H9 (cell line): ENCODE results near the gene ZNF831. TPM values are rescaled to one million over a fixed set of nuclear protein-coding genes. Genes with fewer than 3 reads are reported as not detected.

Experiments used
- DNase-seq: peaks from one replicate; pipeline ENCODE4 v3.0.0-alpha.2; 2017
- H2AFZ ChIP-seq: one replicate; pipeline ENCODE4 v1.6.1; 2013; ENCODE audit warnings: mild to moderate bottlenecking, low read length, control low read depth, moderate library complexity
- H2AK5ac ChIP-seq: 2 replicates; pipeline ENCODE4 v1.6.1; 2013; ENCODE audit warnings: low read length, control low read depth, mixed read lengths; ENCODE audit not compliant: insufficient read length
- H2BK120ac ChIP-seq: one replicate; pipeline ENCODE4 v1.6.1; 2013; ENCODE audit warnings: low read depth, mild to moderate bottlenecking, low read length, control low read depth, inconsistent platforms; ENCODE audit not compliant: poor library complexity, severe bottlenecking
- H2BK12ac ChIP-seq: 2 replicates; pipeline ENCODE4 v1.6.1; 2013; ENCODE audit warnings: low read length, control low read depth, mixed read lengths, low read depth; ENCODE audit not compliant: insufficient read length
- H2BK15ac ChIP-seq: 2 replicates; pipeline ENCODE4 v1.6.1; 2013; ENCODE audit warnings: low read depth, low read length, control low read depth
- H2BK20ac ChIP-seq: one replicate; pipeline ENCODE4 v1.6.1; 2013; ENCODE audit warnings: low read depth, mild to moderate bottlenecking, low read length, control low read depth, inconsistent platforms; ENCODE audit not compliant: poor library complexity, severe bottlenecking
- H2BK5ac ChIP-seq: 2 replicates; pipeline ENCODE4 v1.6.1; 2013; ENCODE audit warnings: low read length, control low read depth, mixed read lengths; ENCODE audit not compliant: insufficient read length
- H3K14ac ChIP-seq: 2 replicates; pipeline ENCODE4 v1.6.1; 2013; ENCODE audit warnings: low read length, control low read depth; ENCODE audit not compliant: insufficient read depth
- H3K18ac ChIP-seq: 2 replicates; pipeline ENCODE4 v1.6.1; 2013; ENCODE audit warnings: low read depth, mild to moderate bottlenecking, mixed read lengths, low read length, control low read depth; ENCODE audit not compliant: insufficient read length
- H3K23ac ChIP-seq: 2 replicates; pipeline ENCODE4 v1.6.1; 2013; ENCODE audit warnings: low read length, control low read depth, mixed read lengths, low read depth; ENCODE audit not compliant: insufficient read length
- H3K23me2 ChIP-seq: 2 replicates; pipeline ENCODE4 v1.6.1; 2013; ENCODE audit warnings: low read depth, mild to moderate bottlenecking, mixed read lengths, low read length, control low read depth; ENCODE audit not compliant: insufficient read length, poor library complexity, severe bottlenecking
- H3K27ac ChIP-seq: 2 replicates; pipeline ENCODE4 v1.5.1; 2013; ENCODE audit warnings: low read length, control low read depth, mixed read lengths, low read depth; ENCODE audit not compliant: insufficient read length
- H3K27me3 ChIP-seq: 2 replicates; pipeline ENCODE4 v1.6.1; 2013; ENCODE audit warnings: low read length, control low read depth, inconsistent platforms; ENCODE audit not compliant: insufficient read depth
- H3K4ac ChIP-seq: 2 replicates; pipeline ENCODE4 v1.6.1; 2013; ENCODE audit warnings: low read depth, mild to moderate bottlenecking, control low read depth, inconsistent platforms, low read length, moderate library complexity
- H3K4me1 ChIP-seq: 2 replicates; pipeline ENCODE4 v1.6.1; 2013; ENCODE audit warnings: low read length, control low read depth, inconsistent platforms; ENCODE audit not compliant: insufficient read depth
- H3K4me2 ChIP-seq: 2 replicates; pipeline ENCODE4 v1.6.1; 2013; ENCODE audit warnings: low read length, control low read depth, mixed read lengths; ENCODE audit not compliant: insufficient read length, insufficient read depth
- H3K56ac ChIP-seq: 2 replicates; pipeline ENCODE4 v1.6.1; 2013; ENCODE audit warnings: low read depth, mild to moderate bottlenecking, mixed read lengths, low read length, control low read depth; ENCODE audit not compliant: insufficient read length
- H3K79me1 ChIP-seq: 2 replicates; pipeline ENCODE4 v1.6.1; 2013; ENCODE audit warnings: low read depth, mild to moderate bottlenecking, moderate library complexity, low read length, control low read depth, inconsistent platforms; ENCODE audit not compliant: insufficient read depth, poor library complexity, severe bottlenecking
- H3K79me2 ChIP-seq: 2 replicates; pipeline ENCODE4 v1.6.1; 2013; ENCODE audit warnings: low read length, control low read depth, inconsistent platforms; ENCODE audit not compliant: insufficient read depth
- H3K9ac ChIP-seq: 2 replicates; pipeline ENCODE4 v1.6.1; 2013; ENCODE audit warnings: low read length, control low read depth, mixed read lengths; ENCODE audit not compliant: insufficient read length; ENCODE audit errors: extremely low read depth
- H3K9me3 ChIP-seq: one replicate; pipeline ENCODE4 v1.6.1; 2013; ENCODE audit warnings: low read depth, low read length, inconsistent platforms; ENCODE audit not compliant: control insufficient read depth
- H3T11ph ChIP-seq: one replicate; pipeline ENCODE4 v1.6.1; 2013; ENCODE audit warnings: mild to moderate bottlenecking, low read length, control low read depth, inconsistent platforms
- H4K20me1 ChIP-seq: one replicate; pipeline ENCODE4 v1.6.1; 2013; ENCODE audit not compliant: control insufficient read depth, insufficient read length, insufficient read depth
- H4K5ac ChIP-seq: 2 replicates; pipeline ENCODE4 v1.6.1; 2013; ENCODE audit warnings: low read depth, mild to moderate bottlenecking, mixed read lengths, low read length, control low read depth; ENCODE audit not compliant: insufficient read length
- H4K8ac ChIP-seq: replicated peaks from 2 replicates; pipeline ENCODE4 v1.6.1; 2013; ENCODE audit warnings: low read length, control low read depth, mixed read lengths, low read depth; ENCODE audit not compliant: insufficient read length
- H4K91ac ChIP-seq: 2 replicates; pipeline ENCODE4 v1.6.1; 2013; ENCODE audit warnings: low read depth, mild to moderate bottlenecking, moderate library complexity, mixed read lengths, low read length, control low read depth; ENCODE audit not compliant: insufficient read length
- H3K27ac Mint-ChIP-seq, 3 experiments: 2 replicates in 2 of 3; 3 replicates in 1 of 3; pipeline ENCODE4 v1.8.0; 2020 to 2021; ENCODE audit warnings: mixed read lengths in 3 of 3, mild to moderate bottlenecking in 1 of 3, moderate library complexity in 1 of 3
- H3K27me3 Mint-ChIP-seq: 2 replicates; pipeline ENCODE4 v1.8.0; 2021; ENCODE audit warnings: low read depth, mild to moderate bottlenecking, moderate library complexity, mixed read lengths
- H3K36me3 Mint-ChIP-seq, 3 experiments: 2 replicates in 2 of 3; 3 replicates in 1 of 3; pipeline ENCODE4 v1.8.0; 2020 to 2021; ENCODE audit warnings: low read depth in 3 of 3, mixed read lengths in 3 of 3; ENCODE audit not compliant: insufficient read depth in 1 of 3
- H3K4me1 Mint-ChIP-seq, 2 experiments: 2 replicates each; pipeline ENCODE4 v1.8.0; 2020; ENCODE audit warnings: mixed read lengths in 2 of 2
- H3K4me3 Mint-ChIP-seq, 2 experiments: 2 replicates in 1 of 2; 3 replicates in 1 of 2; pipeline ENCODE4 v1.8.0; 2020 to 2021; ENCODE audit warnings: mild to moderate bottlenecking in 2 of 2, mixed read lengths in 2 of 2, moderate library complexity in 1 of 2
- H3K9me3 Mint-ChIP-seq, 2 experiments: 2 replicates in 1 of 2; 3 replicates in 1 of 2; pipeline ENCODE4 v1.8.0; 2020; ENCODE audit warnings: mild to moderate bottlenecking in 2 of 2, mixed read lengths in 2 of 2, moderate library complexity in 1 of 2
- CTCF ChIP-seq: fragments of 200-600 bp; sonication (generic); conservative IDR thresholded peaks from 3 replicates; pipeline ENCODE4 v1.8.0; 2021; ENCODE audit warnings: antibody characterized with exemption, mild to moderate bottlenecking
- WGBS: extraction: QIAGEN DNeasy Blood & Tissue Kit; methylation state at CpG from one replicate; pipeline ENCODE4 v1.1.7; 2013; ENCODE audit warnings: missing lambda C conversion rate, low lambda C conversion rate, mixed read lengths; ENCODE audit not compliant: insufficient read length; ENCODE audit errors: extremely low coverage; 5-methylcytosine and 5-hydroxymethylcytosine counted together
- total RNA-seq: library from RNA; stranded (reverse); gene quantifications from 2 replicates; pipeline ENCODE4 v1.2.1, GENCODE V29; 2021

ZNF831 gene
- total RNA-seq, 1 experiment from 2014 or later: not detected

GRCh38 chr20:59217173-59217572, 53.6 kb downstream of the ZNF831 start:
- Mint-ChIP-seq H3K27ac (no peak overlapping the region), H3K4me1 (peaks cover 31 to 33% of the 10 kb centered on the region in 2 experiments), H3K4me3 (no peak overlapping the region), H3K9me3 (no peaks in the 10 kb centered on the region), H3K27me3 (peaks cover 44% of the 10 kb centered on the region), H3K36me3 (no peaks in the 10 kb centered on the region; a peak in 1 of 7 replicates)
- H2BK5ac ChIP-seq: no peak overlapping the region
- H2BK12ac ChIP-seq: no peak overlapping the region
- H2AFZ ChIP-seq: no peak overlapping the region
- H3K9ac ChIP-seq: no peak overlapping the region
- WGBS: no CpG with 5 or more reads among the region's 1 CpG
- no peak overlapping the region for H3K18ac ChIP-seq
- DNase-seq: no peak
- no peak overlapping the region for H4K5ac ChIP-seq
- no peak for TF ChIP-seq CTCF
- no peak overlapping the region for H3K4me2 ChIP-seq
- H3K27me3 ChIP-seq: 0 out of 2 replicates have a peak, but pooled peaks cover 1% of the 10 kb centered on the region
- H4K20me1 ChIP-seq: no peaks in the 10 kb centered on the region
- H3K4ac ChIP-seq: no peak overlapping the region
- H2BK120ac ChIP-seq: no peak overlapping the region
- H2BK20ac ChIP-seq: no peak overlapping the region
- H3K23ac ChIP-seq: no peak overlapping the region
- no peak overlapping the region for H3T11ph ChIP-seq
- no peak overlapping the region for H3K14ac ChIP-seq
- no peak overlapping the region for H4K91ac ChIP-seq
- H3K4me1 ChIP-seq: 0 out of 2 replicates have a peak, but pooled peaks cover 4% of the 10 kb centered on the region
- no peak overlapping the region for H3K27ac ChIP-seq
- no peak overlapping the region for H4K8ac ChIP-seq
- H2BK15ac ChIP-seq: no peak overlapping the region
- H3K56ac ChIP-seq: no peak overlapping the region
- no peaks in the 10 kb centered on the region for H3K79me1 ChIP-seq
- H3K79me2 ChIP-seq: no peaks in the 10 kb centered on the region
- H3K9me3 ChIP-seq: no peaks in the 10 kb centered on the region
- no peaks in the 10 kb centered on the region for H3K23me2 ChIP-seq
- no peak overlapping the region for H2AK5ac ChIP-seq
